Hepatocyte (in vitro differentiated cells): ENCODE results near the gene RBM4.

Experiments used
- CTCF ChIP-seq: fragments of 200-600 bp; sonication (generic); IDR thresholded peaks from 2 replicates; pipeline ENCODE4 v1.5.1; 2016; ENCODE audit warnings: antibody characterized with exemption, mild to moderate bottlenecking; ENCODE audit not compliant: poor library complexity
- EZH2 ChIP-seq: fragments of 200-600 bp; sonication (generic); IDR thresholded peaks from 2 replicates; pipeline ENCODE4 v1.6.1; 2016; ENCODE audit warnings: antibody characterized with exemption, mild to moderate bottlenecking, borderline replicate concordance

- TF ChIP-seq CTCF (no peak), EZH2 (no peak)
Observed at GRCh38 chr11:66637557-66638176, 836 bp upstream of the RBM4 start.
